ENCODE data around the gene ADAM30.

ADAM30 gene

DNA sequence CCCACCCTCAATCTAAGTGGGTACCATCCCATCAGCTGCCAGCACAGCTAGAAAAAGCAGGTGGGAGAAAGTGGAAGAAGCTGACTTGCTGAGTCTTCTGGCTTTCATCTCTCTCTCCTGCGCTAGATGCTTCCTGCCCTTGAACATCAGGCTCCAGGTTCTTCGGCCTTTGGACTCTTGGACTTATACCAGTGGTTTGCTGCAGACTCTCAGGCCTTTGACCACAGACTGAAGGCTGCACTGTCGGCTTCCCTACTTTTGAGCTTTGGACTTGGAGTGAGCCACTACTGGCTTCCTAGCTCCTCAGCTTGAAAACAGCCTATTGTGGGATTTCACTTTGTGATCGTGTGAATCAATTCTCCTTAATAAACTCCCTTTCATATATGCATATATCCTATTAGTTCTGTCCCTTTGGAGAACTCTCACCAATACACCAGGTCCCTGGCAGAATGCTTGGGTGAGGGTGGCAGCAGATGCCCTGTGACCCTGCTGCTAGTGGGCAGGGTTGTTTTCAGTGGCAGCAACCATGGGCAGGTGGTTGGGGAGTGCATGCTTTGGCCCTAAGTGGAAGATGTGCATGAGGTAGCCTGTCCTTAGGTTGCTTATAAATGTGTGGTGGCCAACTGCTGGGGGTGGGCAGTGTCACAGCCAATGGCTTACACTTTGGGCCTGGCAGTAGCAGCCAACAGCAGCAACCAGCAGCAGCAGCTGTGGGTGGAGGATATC, 10.8 kb upstream of the ADAM30 start:
- DNase-seq, result no peak

DNA sequence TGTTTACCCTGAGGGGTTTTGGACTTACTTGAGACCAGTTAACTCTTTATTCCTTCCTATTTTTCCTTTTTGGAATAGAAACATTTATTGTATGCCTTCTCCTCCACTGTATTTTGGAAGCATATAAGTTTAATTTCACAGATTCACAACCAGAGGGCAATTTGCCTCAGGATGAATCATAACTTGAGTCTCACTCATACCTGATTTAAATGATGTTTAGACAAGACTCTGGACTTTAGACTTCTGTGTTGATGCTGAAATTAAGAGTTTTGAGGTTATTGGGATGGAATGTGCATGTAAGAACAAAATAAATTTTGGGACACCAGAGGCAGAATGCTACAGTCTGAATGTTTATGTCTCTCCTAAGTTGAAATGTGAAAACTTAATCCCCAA, 7.1 kb upstream of the ADAM30 start:
- no peak for DNase-seq

DNA sequence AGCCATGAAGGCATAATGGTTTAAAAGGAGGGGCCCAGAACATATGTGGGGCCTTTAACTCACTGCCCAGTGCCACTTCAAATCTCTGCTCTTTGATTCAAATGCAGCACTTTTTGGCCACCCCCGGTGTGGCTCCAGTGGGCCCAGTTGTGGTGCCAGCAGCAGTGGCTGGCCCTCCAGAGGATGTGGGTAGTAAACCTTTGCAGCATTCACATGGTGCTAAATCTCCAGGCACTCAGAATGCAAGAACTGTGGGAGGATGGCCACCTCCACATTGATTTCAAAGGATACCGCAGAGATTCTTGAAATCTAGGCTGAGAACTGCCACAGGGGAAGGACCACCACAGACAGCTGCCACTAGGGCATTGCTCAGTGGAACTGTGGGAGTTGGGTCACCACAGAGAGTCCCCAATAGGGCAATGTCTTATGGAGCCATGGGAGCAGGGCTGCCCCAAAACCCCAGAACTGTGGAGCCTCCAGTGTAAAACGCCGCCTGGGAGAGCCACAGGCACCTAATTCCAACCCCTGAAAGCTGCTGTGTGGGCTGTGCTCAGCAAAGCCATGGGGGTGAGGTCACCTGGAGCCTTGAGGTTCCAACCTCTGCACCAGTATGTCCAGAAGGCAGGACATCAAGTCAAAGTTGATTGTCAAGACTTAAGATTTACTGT, 6.6 kb upstream of the ADAM30 start:
- DNase-seq, result no peak

DNA sequence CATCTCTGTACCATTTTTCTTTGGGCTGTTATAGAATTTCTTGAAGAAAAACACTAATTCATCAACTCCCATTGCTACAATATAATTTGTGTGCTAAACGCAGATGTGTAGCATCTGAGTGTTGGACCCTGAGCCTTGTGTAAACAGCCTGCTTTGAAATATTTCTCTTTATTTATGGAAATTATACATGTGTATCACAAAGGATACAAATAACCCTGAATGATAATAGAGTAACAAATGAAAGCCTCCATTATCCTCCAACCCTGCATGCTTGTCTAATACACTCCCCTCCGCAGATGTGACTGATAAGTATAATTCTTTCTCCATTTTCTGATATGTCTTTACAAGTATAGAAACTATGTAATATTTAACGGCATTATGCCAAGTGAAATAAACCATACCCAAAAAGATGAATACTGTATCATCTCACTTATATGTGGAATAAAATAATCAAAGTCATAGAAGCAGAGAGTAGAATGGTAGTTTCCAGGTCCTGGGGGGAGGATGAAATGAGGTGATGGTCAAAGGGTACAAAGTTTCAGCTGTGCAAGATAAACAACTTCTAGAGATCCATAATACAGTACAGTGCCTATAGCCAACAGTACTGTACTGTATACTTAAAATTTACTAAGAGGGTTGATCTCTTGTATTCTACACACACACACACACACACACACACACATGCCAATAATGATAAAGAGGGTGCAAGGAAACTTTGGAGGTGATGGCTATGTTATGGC, 2.8 kb upstream of the ADAM30 start:
- no peak for DNase-seq

DNA sequence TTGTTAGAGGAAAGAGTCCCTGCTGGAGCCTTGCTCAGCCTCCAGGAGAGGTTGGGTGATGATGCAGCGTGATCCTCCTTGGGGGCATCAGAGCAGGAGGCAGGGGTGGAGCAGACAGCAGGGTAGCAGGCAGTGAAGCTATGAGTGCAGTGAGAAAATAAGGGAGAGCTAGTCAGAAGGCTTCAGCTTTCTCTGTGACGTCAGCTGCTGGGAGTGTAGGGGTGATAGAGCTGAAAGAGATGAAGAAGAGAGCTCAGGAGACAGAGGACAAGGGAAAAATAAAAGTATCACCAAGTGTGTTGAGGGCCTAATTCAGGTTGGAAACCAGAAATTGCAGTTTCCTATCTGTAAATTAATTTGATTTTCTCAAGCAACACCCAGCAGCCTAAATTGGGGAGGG, 2.2 kb upstream of the ADAM30 start:
- DNase-seq, result no peak

DNA sequence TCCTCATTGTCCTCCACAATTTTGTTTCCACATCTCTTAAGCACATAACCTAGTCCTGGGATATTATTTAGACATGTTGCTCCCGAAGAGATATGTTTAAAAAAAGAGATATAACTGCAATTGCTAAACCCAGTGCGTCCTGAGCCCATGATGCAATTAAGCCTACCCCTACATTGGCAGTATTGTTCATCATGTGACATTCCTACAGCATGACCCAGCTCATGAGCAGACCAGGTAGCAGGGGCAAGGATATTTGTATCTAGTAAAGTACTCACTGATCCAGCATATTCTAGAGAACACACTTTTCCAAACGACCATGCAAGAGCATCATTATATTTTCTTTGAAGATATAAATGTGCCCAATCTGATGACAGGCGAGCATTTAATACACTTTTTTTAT, 1.2 kb downstream of the ADAM30 start:
- DNase-seq, result no peak

DNA sequence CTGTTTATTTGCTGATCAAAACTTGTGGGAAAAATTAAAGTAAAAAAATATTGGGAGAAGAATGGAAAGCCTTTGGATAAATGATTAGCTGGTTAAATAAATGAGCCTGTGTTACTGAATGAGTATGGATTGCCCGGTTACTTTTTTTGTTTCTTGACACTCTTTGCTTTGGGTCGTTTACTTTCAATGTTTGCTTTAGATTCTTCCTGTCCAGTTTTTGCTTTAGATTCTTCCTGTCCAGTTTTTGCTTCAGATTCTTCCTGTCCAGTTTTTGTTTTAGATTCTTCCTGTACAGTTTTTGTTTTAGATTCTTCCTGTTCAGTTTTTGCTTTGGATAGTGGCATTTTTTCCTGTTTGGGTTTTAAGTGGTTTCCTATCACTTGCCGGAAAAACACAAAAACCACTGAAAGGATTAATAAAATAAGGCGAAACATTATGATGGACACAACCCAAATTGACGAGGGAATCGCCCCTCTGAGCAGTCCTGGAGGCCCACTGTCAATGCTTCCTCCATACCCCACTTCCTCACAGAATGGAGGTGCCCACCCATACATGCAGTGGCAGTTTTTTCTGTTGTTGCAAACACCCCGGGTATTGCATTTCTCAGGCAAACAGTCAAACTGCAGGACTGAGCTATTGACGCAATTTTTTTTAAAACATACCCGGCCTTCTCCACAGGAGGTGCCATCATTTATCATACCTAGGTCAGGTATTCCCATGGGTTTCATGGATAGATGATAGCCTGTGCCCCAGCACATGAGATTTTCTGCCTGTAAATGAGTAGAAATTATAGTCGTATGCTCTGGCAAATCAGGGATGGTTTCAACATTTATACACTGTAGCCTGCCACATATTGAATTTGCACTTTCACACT, 2.3 kb downstream of the ADAM30 start:
- DNase-seq, result no peak

DNA sequence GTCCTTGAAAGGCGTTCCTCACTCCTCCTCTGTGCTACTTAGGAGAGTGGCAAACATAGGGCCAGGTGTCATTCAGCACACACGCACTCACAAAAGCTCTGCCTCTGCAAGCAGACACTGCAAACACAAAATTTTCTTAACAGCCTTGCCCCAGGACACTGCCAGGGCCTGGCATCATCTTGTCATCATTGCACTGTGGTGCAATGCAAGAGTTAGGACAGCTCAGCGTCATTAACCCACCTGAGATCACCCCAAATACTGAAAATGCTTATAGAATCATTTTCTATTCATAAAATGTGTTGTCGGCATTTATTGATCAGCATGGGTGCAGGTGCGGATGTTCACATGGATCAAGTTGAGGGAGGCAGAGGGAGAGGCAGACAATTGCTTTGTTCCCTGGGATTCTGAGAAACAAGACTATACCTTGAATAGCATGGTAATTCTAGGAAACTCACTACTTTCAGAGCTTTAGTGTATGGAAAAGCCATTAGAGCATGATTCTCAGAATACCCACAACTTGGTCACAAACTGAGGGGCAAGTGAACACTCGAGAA, 3.0 kb downstream of the ADAM30 start:
- no peak for DNase-seq

DNA sequence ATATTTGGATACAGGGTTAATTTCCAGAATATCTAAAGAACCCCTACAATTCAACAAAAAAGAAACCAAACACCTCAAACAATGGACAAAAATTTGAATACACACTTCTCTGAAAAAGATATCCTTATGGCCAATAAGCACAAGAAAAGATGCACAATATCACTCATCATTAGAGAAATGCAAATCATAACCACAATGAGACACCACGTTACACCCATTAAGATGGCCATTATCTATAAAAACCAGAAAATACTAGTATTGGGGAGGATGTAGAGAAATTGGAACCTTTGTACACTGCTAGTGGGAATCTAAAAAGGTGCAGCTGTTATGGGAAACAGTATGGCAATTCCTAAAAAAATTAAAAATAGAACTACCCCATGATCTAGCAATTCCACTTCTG, 4.9 kb downstream of the ADAM30 start:
- no peak for DNase-seq

DNA sequence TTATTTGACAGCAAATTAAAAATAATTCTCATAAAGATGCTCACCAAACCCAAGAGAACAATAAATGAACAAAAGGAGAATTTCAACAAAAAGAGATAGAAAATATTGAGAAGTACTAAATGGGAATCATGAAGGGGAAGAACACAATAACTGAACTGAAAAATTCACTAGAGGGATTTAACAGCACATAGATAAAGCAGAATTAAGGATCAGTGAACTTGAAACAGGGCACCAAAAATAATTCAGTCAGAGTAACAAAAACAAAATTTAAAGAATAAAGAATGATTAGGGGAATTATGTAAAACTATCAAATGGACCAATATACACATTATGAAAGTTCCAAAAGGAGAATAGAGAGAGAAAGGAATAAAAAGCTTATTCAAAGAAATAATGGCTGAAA, 7.8 kb downstream of the ADAM30 start:
- no peak for DNase-seq

DNA sequence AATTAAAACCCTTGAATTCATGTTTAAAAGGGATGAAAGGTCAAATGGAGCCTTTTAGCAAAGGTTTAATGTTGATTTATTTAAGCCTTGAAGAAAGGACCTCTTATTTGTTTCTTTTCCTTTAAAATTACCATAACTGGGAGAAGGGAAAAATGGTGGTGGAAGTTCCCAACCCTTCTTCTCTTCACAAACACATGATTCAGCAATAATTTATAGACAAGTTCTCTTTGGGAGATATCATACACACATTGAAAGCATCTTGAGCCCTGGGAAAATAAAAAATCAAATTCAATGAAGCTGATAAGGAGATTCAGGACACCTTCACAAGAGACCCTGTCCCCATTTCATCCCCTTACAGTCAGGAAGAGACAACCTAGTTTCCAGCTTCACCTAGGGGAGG, 8.9 kb downstream of the ADAM30 start:
- DNase-seq, result no peak

DNA sequence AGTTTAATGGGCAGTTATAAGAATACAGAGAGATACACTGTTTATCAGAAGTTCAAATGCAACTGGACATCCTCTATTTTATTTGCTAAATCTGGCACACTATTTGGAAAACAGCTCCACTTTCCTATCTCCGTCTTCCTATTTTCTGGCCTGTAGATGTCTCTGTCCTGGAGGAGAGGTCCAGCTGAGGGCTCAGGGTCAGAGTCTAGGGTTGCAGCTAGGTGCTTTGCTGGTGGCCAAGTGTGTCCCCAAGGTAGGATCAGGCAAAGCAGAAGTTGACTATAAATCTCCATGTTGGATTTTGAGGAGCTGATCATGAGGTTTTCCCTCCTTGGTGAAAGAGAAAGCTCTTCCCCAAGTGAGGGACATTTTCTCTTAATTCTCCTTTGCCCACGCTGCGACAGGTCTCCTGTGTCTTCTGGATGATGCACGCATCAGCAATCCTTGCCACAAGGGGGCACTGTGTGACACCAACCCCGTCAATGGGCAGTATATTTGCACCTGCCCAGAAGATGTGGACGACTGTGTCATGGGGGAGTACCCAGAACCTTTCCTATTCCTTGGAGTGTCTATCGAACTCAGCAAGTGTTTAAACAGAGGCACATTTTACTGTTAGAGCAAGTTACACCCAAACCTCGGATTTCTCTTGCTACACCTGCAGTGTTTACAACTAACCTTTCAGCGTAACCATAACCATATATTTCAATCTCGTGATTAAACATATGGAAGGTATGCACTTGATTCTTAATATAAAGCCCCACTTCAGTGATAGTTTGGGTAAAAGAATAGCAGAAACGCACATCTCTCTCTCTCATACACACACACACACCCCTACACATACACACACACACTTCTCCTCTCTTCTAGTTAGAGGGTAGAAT, 10.2 kb downstream of the ADAM30 start:
- DNase-seq, result peak; percentile 47 to 55

DNA sequence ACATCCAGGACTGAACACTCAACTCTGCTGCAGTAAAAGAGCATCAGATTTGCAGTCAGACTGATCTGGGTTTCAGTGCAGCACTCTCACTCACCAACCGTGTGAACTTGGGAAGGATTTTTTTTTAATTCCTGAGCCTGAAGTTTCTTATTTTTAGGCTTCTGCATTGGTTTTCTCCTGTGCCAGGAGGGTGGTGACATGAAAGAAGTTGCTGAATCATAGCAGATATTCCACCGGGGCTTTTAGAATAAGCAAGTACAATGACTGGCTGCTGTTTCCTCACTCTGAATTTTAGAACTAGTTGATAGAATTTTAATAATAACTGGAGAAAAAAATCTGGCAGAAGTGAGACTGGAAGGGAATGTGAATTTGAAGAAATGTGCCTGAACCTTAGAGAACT, 11.6 kb downstream of the ADAM30 start:
- DNase-seq, result no peak

DNA sequence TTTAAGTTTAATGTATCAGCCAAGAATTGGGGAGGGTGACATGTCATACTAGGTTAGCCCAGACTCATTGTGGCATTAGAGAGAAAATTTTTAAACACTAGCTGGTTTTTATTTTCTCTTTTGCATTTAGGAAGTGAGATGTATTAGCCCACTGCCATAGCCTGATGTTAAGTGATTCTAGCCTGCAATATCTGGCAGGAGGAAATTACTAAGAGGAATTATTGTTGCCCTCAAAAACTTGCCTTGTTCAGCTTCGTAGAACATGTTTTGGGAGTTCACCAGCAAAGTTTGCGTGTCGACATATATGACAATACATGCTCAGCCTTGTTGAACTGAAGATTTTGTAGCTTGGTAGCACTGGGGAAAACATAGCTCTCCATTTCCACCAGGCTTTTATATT, 12.5 kb downstream of the ADAM30 start:
- DNase-seq, result no peak

DNA sequence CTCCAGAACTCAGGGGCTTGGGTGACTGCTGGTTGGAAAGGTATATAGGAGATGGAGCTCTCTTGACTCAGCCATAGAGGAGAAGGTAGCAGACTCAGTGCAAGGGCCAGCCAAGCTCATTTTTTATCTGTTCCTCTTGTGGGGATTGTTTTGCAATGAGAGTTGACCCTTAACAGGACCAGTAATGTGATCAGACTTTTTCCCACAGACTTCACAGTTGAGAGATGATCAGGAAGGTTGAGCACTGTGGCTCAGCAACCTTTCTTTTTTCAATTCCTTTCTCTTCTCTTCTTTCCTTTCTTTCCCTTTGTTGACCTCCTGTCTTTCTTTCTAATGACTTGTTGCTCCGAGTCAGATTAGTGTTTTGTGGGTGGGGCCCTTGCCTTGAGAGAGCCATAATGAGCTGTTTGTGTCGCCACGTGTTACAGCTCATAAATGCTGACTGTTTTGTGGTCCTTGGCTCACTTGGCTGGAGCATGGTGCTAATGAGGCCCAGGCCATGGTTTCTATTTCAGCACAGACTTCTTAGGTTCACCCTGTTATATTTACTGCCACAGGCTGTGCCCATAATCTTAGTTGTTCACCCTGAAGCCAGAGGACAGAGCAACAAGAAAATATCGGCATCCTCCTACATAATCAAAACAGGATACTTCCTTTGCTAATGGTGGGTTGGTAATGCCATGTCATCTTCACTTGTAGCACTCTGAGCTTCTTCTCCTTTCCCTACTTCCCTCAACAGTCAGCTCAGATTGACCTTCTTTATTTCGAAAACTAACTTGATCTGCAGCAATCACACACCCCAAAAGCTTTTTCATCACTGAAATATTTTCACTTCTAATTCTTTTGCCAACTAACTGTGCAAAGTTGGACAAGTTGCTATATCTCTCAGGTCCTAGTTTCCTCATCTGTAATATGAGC, 13.9 kb downstream of the ADAM30 start:
- no peak for DNase-seq

DNA sequence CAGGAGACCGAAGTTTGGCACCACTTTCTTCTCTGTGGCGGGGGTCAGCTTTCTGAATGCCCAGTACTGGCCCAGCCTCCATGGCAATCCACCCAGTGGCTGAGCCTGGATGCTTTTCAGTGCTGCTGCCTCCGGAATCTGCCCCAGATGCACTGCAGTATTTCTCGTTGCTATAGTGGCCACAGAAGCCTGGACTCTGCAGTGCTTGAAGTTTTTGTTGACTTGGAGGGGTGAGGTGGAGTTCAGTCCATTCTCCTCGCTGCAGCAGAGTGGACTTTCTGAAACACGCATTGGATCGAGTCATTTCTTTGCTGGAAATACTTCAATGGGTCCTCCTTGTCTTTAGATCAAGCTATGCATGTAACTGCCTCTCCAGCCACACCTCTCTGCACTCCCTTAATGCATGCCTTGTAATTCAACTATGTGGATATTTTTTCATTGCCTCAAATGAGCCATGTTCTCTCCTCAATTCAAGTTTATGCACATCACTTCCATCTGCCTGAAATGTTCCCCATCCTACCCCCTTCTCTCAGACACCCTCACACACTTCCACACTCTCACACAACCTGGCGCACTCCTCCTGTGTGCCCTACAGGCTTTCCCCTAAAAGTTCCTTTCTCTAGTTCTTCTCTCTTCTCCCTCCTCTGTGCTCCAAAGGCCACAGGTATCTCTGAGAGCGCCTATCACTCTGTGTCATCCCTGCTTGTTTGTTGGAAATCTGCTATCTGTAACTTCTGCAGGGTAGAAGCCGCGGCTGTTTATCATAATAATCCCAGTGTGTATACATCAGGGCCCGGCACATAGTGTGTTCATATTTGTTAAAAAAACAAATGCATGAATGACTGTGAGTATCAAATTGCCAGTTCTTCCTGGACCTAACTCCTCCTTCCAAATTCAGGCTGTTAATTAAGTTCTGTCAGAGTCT, 16.5 kb downstream of the ADAM30 start:
- no peak for DNase-seq

DNA sequence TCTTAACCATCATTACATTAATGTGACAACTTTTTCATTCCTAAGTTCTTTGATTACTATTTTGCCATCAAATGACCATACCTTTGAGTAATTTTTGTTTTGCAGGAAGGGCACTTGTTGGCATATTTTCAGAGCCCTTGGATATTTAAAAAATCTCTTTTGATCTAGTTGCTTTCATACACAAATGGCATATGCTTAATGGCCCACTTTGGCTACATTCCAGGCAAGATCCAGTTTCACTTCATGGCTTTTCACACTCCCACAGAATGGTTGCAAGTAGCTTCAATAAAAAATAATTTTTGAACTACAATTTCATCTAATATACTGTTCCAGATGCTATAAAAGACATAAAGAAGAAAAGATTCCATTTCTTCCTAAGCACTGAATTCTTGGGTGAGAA, 18.1 kb downstream of the ADAM30 start:
- DNase-seq, result no peak

DNA sequence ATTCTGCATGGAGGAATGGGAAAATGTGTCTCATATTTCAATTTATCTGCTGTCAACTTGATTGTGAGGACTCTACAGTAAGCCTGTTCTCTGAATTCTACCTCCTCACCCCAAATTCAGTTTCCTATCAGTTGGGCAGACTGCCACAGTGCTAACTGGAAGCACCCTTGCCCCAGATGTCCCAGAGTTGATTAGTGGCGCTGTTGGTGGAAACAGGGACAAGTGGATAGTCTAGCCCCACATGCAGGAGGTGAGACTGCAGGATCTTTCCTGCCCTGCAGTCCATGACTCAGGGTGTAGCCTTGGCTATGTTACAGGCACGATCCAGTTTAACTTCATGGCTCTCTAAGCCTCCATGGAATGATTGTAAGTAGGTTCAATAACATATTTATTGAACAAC, 22.1 kb downstream of the ADAM30 start:
- no peak for DNase-seq

Data from CD4-positive, alpha-beta T cell treated with Interleukin-4 for 1 hour (primary cell).